ENCODE data around the gene GRIK1.
A peak's percentile ranks its signal among the peaks of the same experiment; 100 is the strongest.
"Not testable (repeated sequence)": the region's sequence is repeated elsewhere in the genome, so short reads cannot be mapped to it uniquely, and the experiment has no call there.

The GRIK1 gene

GRCh38 chr21:29939924-29940275 lies at the start of gene GRIK1:
Gene GRIK1 (minus strand): TSS chr21:29939996.
- H3K27me3 ChIP-seq (ENCODE audit: control insufficient read depth in 1 of 2, insufficient read depth in 2 of 2, low read length in 2 of 2), result peaks cover 6 to 16% of the 10 kb centered on the region in 2 donors
- no peak within 1 kb of the TSS for H3K27ac ChIP-seq (ENCODE audit: low read length)
- peak within 1 kb of the TSS in 1 of 2 donors; percentile 24 for H3K4me3 ChIP-seq (ENCODE audit: low read length in 2 of 2)
- no peaks in the 10 kb centered on the region for H3K36me3 ChIP-seq (ENCODE audit: control insufficient read depth in 2 of 2, insufficient read depth in 2 of 2, low read length in 2 of 2)
- no peaks in the 10 kb centered on the region for H3K9me3 ChIP-seq (ENCODE audit: control insufficient read depth in 2 of 2, low read length in 2 of 2)
- no peaks in the 10 kb centered on the region for H3K4me1 ChIP-seq (ENCODE audit: control insufficient read depth, insufficient read depth, low read length)
- no peak within 1 kb of the TSS for H3K9ac ChIP-seq (ENCODE audit: low read length in 2 of 2)

- no peaks in the 10 kb centered on the region for H3K4me1 ChIP-seq (ENCODE audit: control insufficient read depth, insufficient read depth, low read length)
- H3K9me3 ChIP-seq (ENCODE audit: control insufficient read depth in 2 of 2, low read length in 2 of 2), result peaks cover 0 to 5% of the 10 kb centered on the region in 2 donors
- H3K9ac ChIP-seq (ENCODE audit: low read length in 2 of 2), result no peak overlapping the region
- H3K36me3 ChIP-seq (ENCODE audit: control insufficient read depth in 2 of 2, insufficient read depth in 2 of 2, low read length in 2 of 2), result no peaks in the 10 kb centered on the region
- no peak overlapping the region for H3K4me3 ChIP-seq (ENCODE audit: low read length in 2 of 2)
- H3K27ac ChIP-seq (ENCODE audit: low read length), result no peak overlapping the region
- no peaks in the 10 kb centered on the region for H3K27me3 ChIP-seq (ENCODE audit: control insufficient read depth in 1 of 2, insufficient read depth in 2 of 2, low read length in 2 of 2)
Measured at GRCh38 chr21:29987762-29988161, 48.0 kb upstream of the GRIK1 start.

DNA sequence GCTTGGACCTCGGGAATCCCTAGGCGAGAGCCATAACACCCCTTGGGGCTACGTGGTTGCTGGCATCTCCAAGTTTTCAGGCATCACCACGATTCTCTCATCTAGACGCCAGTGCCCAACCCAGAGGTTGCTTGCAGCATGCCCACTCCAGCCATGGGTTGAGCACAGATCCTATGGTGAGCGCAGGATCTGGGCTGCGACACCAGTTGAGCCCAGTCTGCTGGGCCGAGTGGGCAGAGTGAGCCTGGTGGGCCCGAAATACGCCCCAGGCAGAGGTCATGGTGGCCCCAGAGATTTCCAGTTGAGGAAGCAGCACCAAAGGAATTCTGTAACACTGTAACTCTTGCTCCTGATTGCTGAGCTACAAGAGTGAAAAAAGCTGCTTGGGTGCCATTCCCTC lies 46.1 kb upstream of the GRIK1 start:
- Histone ChIP-seq H3K9ac (ENCODE audit: low read length in 2 of 2) (no peak overlapping the region), H3K4me3 (ENCODE audit: low read length in 2 of 2) (no peak overlapping the region), H3K27me3 (ENCODE audit: control insufficient read depth in 1 of 2, insufficient read depth in 2 of 2, low read length in 2 of 2) (no peaks in the 10 kb centered on the region), H3K27ac (ENCODE audit: low read length) (no peak overlapping the region), H3K4me1 (ENCODE audit: control insufficient read depth, insufficient read depth, low read length) (no peaks in the 10 kb centered on the region), H3K9me3 (ENCODE audit: control insufficient read depth in 2 of 2, low read length in 2 of 2) (peaks cover 0 to 5% of the 10 kb centered on the region in 2 donors), H3K36me3 (ENCODE audit: control insufficient read depth in 2 of 2, insufficient read depth in 2 of 2, low read length in 2 of 2) (no peaks in the 10 kb centered on the region)

DNA sequence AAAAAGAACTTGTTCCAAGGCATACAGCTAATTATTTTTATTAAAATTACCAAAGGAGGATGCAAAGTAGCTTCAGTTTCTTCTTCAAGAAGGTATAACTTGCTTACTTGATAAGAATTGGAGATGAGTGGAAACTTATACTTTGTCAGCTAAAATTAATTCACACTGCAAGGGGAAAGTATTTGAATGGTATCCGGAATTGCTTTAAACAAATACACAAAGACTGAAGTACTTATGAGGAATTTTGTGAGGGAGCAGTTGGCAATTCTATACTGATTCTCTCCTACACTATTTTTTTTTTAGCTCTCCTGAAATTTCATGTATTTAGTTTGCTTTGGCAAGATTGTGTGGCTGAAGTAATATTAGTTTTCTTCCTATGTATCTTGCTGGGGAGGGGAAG lies 39.2 kb upstream of the GRIK1 start:
- Histone ChIP-seq H3K9ac (ENCODE audit: low read length in 2 of 2) (no peak overlapping the region), H3K36me3 (ENCODE audit: control insufficient read depth in 2 of 2, insufficient read depth in 2 of 2, low read length in 2 of 2) (no peaks in the 10 kb centered on the region), H3K27ac (ENCODE audit: low read length) (no peak overlapping the region), H3K4me3 (ENCODE audit: low read length in 2 of 2) (no peak overlapping the region), H3K27me3 (ENCODE audit: control insufficient read depth in 1 of 2, insufficient read depth in 2 of 2, low read length in 2 of 2) (no peaks in the 10 kb centered on the region), H3K4me1 (ENCODE audit: control insufficient read depth, insufficient read depth, low read length) (no peaks in the 10 kb centered on the region), H3K9me3 (ENCODE audit: control insufficient read depth in 2 of 2, low read length in 2 of 2) (no peaks in the 10 kb centered on the region)

- no peaks in the 10 kb centered on the region for H3K4me1 ChIP-seq (ENCODE audit: control insufficient read depth, insufficient read depth, low read length)
- H3K4me3 ChIP-seq (ENCODE audit: low read length in 2 of 2), result no peak overlapping the region
- no peak overlapping the region for H3K9ac ChIP-seq (ENCODE audit: low read length in 2 of 2)
- H3K27ac ChIP-seq (ENCODE audit: low read length), result no peak overlapping the region
- no peaks in the 10 kb centered on the region for H3K9me3 ChIP-seq (ENCODE audit: control insufficient read depth in 2 of 2, low read length in 2 of 2)
- no peaks in the 10 kb centered on the region for H3K27me3 ChIP-seq (ENCODE audit: control insufficient read depth in 1 of 2, insufficient read depth in 2 of 2, low read length in 2 of 2)
- H3K36me3 ChIP-seq (ENCODE audit: control insufficient read depth in 2 of 2, insufficient read depth in 2 of 2, low read length in 2 of 2), result no peaks in the 10 kb centered on the region
Measured at GRCh38 chr21:29975776-29976175, 36.0 kb upstream of the GRIK1 start.

DNA sequence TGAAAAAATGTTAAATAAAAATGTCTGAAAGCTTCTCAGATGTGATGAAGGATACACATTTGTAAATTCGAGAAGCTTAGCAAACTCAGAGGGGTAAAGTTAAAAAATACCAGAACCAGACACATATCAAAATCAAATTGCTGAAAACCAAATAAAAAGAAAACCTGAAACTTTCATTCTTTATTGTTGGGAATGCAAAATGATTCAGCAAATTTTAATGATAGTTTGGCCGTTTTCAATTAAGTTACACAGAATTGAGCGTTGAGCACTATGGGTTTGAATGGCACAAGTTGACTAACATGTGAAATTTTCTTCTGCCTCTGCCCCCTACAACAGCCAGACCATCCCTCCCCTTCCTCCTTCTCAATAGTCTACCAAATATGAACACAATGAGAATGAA lies 33.5 kb upstream of the GRIK1 start:
- Histone ChIP-seq H3K36me3 (ENCODE audit: control insufficient read depth in 2 of 2, insufficient read depth in 2 of 2, low read length in 2 of 2) (no peaks in the 10 kb centered on the region), H3K27me3 (ENCODE audit: control insufficient read depth in 1 of 2, insufficient read depth in 2 of 2, low read length in 2 of 2) (no peaks in the 10 kb centered on the region), H3K27ac (ENCODE audit: low read length) (no peak overlapping the region), H3K9ac (ENCODE audit: low read length in 2 of 2) (no peak overlapping the region), H3K4me1 (ENCODE audit: control insufficient read depth, insufficient read depth, low read length) (no peaks in the 10 kb centered on the region), H3K4me3 (ENCODE audit: low read length in 2 of 2) (no peak overlapping the region), H3K9me3 (ENCODE audit: control insufficient read depth in 2 of 2, low read length in 2 of 2) (no peaks in the 10 kb centered on the region)

DNA sequence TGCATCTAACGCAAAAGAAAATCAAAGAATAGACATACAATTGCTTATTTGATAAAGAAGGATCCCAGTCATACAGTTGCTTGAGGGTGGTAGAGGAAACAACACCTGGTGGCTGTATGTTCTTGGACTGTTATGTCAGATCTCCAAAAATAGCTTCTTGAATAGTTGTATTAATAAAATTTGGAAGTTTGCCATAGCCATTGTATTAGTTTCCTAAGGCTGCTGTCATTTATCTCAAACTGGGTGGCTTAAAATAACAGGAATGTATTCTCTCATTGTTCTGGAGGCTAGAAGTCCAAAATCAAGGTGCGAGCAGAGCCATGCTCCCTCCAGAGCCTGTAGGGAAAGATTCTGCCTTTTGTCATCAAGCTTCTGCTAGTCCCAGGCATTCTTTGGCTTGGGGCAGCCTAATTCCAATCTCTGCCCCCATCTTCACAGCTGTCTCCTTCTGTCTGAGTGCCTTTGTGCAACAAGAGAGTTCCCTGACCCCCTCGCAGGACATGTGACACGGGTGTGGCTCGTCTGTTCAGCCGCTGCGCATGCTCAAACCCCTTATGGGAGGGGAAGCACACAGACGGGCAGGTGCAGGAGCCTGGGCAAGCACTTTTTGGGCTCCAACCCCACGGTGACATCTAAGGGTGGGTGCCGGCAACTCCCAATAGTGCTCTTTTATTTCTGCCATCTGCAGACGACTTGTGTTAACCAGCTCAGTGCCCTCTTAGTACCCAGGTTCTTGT lies 21.7 kb upstream of the GRIK1 start:
- no peak overlapping the region for H3K9ac ChIP-seq (ENCODE audit: low read length in 2 of 2)
- no peaks in the 10 kb centered on the region for H3K27me3 ChIP-seq (ENCODE audit: control insufficient read depth in 1 of 2, insufficient read depth in 2 of 2, low read length in 2 of 2)
- no peaks in the 10 kb centered on the region for H3K9me3 ChIP-seq (ENCODE audit: control insufficient read depth in 2 of 2, low read length in 2 of 2)
- no peak overlapping the region for H3K27ac ChIP-seq (ENCODE audit: low read length)
- H3K36me3 ChIP-seq (ENCODE audit: control insufficient read depth in 2 of 2, insufficient read depth in 2 of 2, low read length in 2 of 2), result no peaks in the 10 kb centered on the region
- H3K4me3 ChIP-seq (ENCODE audit: low read length in 2 of 2), result no peak overlapping the region
- no peaks in the 10 kb centered on the region for H3K4me1 ChIP-seq (ENCODE audit: control insufficient read depth, insufficient read depth, low read length)

DNA sequence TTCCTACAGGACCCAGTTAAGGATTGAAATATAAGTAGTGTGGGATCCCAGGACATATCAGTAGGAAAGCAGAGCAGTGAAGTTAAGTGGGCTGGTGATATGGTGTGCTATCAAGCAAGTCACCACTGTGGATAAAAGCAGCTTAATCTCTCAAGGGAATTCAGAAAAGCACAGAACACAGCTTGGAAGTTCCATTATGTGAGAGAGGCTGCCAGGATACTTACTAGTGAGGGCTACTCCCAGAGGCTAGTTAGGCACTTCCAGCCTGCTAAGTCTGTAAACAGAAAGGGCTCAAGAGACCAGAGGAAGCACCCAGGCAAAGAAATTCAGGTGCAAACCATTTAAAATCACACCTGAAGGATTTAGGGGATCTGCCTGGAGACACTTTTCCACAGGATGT lies 18.8 kb upstream of the GRIK1 start:
- Histone ChIP-seq H3K27me3 (ENCODE audit: control insufficient read depth in 1 of 2, insufficient read depth in 2 of 2, low read length in 2 of 2) (no peaks in the 10 kb centered on the region), H3K9me3 (ENCODE audit: control insufficient read depth in 2 of 2, low read length in 2 of 2) (no peaks in the 10 kb centered on the region)

DNA sequence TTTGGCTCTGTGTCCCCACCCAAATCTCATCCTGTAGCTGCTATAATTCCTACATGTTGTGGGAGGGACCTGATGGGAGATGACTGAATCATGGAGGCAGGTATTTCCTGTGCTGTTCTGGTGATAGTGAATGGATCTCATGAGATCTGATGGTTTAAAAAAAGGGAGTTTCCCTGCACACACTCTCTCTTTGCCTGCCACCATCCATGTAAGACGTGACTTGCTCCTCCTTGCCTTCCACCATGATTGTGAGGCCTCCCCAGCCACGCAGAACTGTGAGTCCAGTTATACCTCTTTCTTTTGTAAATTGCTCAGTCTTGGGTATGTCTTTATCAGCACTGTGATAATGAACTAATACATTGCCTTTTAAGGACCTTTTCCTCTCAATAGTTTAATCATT lies 18.2 kb upstream of the GRIK1 start:
- H3K36me3 ChIP-seq (ENCODE audit: control insufficient read depth in 2 of 2, insufficient read depth in 2 of 2, low read length in 2 of 2); H3K4me1 ChIP-seq (ENCODE audit: control insufficient read depth, insufficient read depth, low read length); H3K4me3 ChIP-seq (ENCODE audit: low read length in 2 of 2); H3K9ac ChIP-seq (ENCODE audit: low read length in 2 of 2); H3K27ac ChIP-seq (ENCODE audit: low read length); H3K9me3 ChIP-seq (ENCODE audit: control insufficient read depth in 2 of 2, low read length in 2 of 2); H3K27me3 ChIP-seq (ENCODE audit: control insufficient read depth in 1 of 2, insufficient read depth in 2 of 2, low read length in 2 of 2): not testable (repeated sequence)

More for the DNA sequence above, 18.8 kb upstream of the GRIK1 start:
- Histone ChIP-seq H3K4me1 (ENCODE audit: control insufficient read depth, insufficient read depth, low read length) (no peaks in the 10 kb centered on the region), H3K9ac (ENCODE audit: low read length in 2 of 2) (no peak overlapping the region), H3K4me3 (ENCODE audit: low read length in 2 of 2) (no peak overlapping the region), H3K36me3 (ENCODE audit: control insufficient read depth in 2 of 2, insufficient read depth in 2 of 2, low read length in 2 of 2) (no peaks in the 10 kb centered on the region), H3K27ac (ENCODE audit: low read length) (no peak overlapping the region)

DNA sequence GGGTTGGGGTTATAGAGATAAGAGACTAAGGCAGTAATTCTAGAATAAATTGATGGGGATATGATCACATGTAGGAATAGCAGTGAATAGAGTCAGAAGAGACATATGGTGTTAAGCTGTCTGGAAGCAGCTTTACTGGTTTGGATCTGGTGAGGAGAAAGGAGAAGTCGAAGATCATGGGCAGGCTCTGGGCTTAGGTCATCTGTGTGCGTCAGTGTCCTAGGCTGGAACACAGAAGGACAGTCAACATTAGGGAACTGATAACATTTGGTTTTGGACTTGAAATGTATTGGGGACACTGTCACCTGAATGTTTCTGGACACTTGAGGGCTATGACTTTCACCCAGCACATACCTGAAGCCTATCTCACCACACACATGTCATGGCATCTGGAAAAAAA lies 13.9 kb upstream of the GRIK1 start:
- no peaks in the 10 kb centered on the region for H3K36me3 ChIP-seq (ENCODE audit: control insufficient read depth in 2 of 2, insufficient read depth in 2 of 2, low read length in 2 of 2)
- H3K4me3 ChIP-seq (ENCODE audit: low read length in 2 of 2), result no peak overlapping the region
- H3K9me3 ChIP-seq (ENCODE audit: control insufficient read depth in 2 of 2, low read length in 2 of 2), result no peaks in the 10 kb centered on the region
- H3K27ac ChIP-seq (ENCODE audit: low read length), result no peak overlapping the region
- H3K27me3 ChIP-seq (ENCODE audit: control insufficient read depth in 1 of 2, insufficient read depth in 2 of 2, low read length in 2 of 2), result no peaks in the 10 kb centered on the region
- H3K4me1 ChIP-seq (ENCODE audit: control insufficient read depth, insufficient read depth, low read length), result no peaks in the 10 kb centered on the region
- H3K9ac ChIP-seq (ENCODE audit: low read length in 2 of 2), result no peak overlapping the region

GRCh38 chr21:29953072-29953471 lies 13.3 kb upstream of the GRIK1 start:
- no peaks in the 10 kb centered on the region for H3K9me3 ChIP-seq (ENCODE audit: control insufficient read depth in 2 of 2, low read length in 2 of 2)
- no peak overlapping the region for H3K27ac ChIP-seq (ENCODE audit: low read length)
- H3K4me1 ChIP-seq (ENCODE audit: control insufficient read depth, insufficient read depth, low read length), result no peaks in the 10 kb centered on the region
- H3K27me3 ChIP-seq (ENCODE audit: control insufficient read depth in 1 of 2, insufficient read depth in 2 of 2, low read length in 2 of 2), result no peaks in the 10 kb centered on the region
- H3K9ac ChIP-seq (ENCODE audit: low read length in 2 of 2), result no peak overlapping the region
- no peak overlapping the region for H3K4me3 ChIP-seq (ENCODE audit: low read length in 2 of 2)
- H3K36me3 ChIP-seq (ENCODE audit: control insufficient read depth in 2 of 2, insufficient read depth in 2 of 2, low read length in 2 of 2), result no peaks in the 10 kb centered on the region

All from stomach smooth muscle (tissue), 2 donors.